HFFc6 (cell line): ENCODE results near the gene SERPINH1. TPM values are rescaled to one million over a fixed set of nuclear protein-coding genes. Genes with fewer than 3 reads are reported as not detected.
A peak's percentile ranks its signal among the peaks of the same experiment; 100 is the strongest.
"Not testable (repeated sequence)": the region's sequence is repeated elsewhere in the genome, so short reads cannot be mapped to it uniquely, and the experiment has no call there.

Experiments
- DNase-seq: peaks from one replicate; pipeline ENCODE4 v3.0.0-alpha.2; 2018
- H3K27ac Mint-ChIP-seq: 2 replicates; pipeline ENCODE4 v1.8.0; 2020; ENCODE audit warnings: mild to moderate bottlenecking, mixed read lengths
- H3K27me3 Mint-ChIP-seq: 2 replicates; pipeline ENCODE4 v1.8.0; 2021; ENCODE audit warnings: mild to moderate bottlenecking, moderate library complexity, mixed read lengths; ENCODE audit not compliant: insufficient read depth
- H3K36me3 Mint-ChIP-seq: 2 replicates; pipeline ENCODE4 v1.8.0; 2021; ENCODE audit warnings: low read depth, mixed read lengths
- H3K4me1 Mint-ChIP-seq: 2 replicates; pipeline ENCODE4 v1.8.0; 2020; ENCODE audit warnings: low read depth, mixed read lengths
- H3K4me3 Mint-ChIP-seq: 2 replicates; pipeline ENCODE4 v1.8.0; 2020; ENCODE audit warnings: mild to moderate bottlenecking, moderate library complexity, mixed read lengths
- H3K9me3 Mint-ChIP-seq: 2 replicates; pipeline ENCODE4 v1.8.0; 2020; ENCODE audit warnings: mild to moderate bottlenecking, mixed read lengths
- total RNA-seq, 6 experiments: library from RNA; stranded (reverse); fragmentation: NEBNext Ultra II Directional; extraction: Animal tissue kit (Norgen Biotek cat#: 25700); gene quantifications; 2 replicates in 1 of 6; 3 replicates in 5 of 6; pipeline ENCODE4 v1.2.3, GENCODE V29; 2021
- TF ChIP-seq, protein P1 (sequence below): fragments of 200-600 bp; sonication (generic); IDR thresholded peaks from 2 replicates; pipeline ENCODE4 v1.5.0; 2021; ENCODE audit warnings: antibody characterized with exemption, mild to moderate bottlenecking

The SERPINH1 gene
- total RNA-seq, 6 experiments from 2014 or later = 527 to 680 (median 557) TPM

DNA sequence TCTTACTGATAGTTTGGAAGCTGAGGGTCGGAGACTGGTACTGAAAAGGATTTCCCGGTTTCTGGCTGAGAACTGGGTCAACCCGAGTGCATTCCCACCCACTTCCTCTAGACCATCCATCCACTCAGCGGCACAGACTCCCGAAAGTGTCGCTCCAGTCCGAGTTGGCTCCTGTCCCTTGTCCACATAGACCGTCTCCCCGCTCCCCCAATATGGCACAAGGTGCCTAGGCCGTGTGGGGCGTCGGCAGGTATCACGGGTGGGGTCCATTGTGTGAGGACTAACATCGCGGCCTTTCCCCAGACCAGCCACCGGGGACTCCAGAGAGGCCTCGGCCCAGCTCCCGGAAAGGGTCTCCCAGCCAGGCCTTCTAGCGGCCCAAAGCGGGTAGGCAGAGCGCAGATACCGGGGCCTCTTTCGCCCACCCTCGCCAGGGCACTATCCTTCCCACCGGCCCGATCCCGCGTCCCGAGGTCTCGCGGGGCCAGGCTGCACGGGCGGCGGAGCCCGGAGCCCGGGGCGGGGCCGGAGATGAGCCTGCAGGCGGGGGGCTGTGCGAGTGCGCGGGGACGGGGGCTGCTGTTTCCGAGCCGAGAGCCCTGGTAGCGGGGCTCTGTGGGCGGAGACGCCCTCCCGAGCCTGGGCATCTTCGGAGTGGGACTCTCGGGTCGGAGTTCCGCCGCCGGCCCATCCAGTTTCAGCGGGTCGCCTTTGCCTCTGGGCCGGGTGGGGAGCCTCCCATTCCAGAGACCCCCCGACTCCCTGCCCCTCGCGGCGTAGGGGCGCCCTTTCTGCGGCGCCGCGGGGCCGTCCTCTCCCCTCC, 21.1 kb downstream of the SERPINH1 start:
- H3K4me3 Mint-ChIP-seq = peak overlapping the region; percentile 91
- peaks cover 32% of the 10 kb centered on the region for H3K4me1 Mint-ChIP-seq
- no peaks in the 10 kb centered on the region for H3K9me3 Mint-ChIP-seq
- TF ChIP-seq, protein P1, sequence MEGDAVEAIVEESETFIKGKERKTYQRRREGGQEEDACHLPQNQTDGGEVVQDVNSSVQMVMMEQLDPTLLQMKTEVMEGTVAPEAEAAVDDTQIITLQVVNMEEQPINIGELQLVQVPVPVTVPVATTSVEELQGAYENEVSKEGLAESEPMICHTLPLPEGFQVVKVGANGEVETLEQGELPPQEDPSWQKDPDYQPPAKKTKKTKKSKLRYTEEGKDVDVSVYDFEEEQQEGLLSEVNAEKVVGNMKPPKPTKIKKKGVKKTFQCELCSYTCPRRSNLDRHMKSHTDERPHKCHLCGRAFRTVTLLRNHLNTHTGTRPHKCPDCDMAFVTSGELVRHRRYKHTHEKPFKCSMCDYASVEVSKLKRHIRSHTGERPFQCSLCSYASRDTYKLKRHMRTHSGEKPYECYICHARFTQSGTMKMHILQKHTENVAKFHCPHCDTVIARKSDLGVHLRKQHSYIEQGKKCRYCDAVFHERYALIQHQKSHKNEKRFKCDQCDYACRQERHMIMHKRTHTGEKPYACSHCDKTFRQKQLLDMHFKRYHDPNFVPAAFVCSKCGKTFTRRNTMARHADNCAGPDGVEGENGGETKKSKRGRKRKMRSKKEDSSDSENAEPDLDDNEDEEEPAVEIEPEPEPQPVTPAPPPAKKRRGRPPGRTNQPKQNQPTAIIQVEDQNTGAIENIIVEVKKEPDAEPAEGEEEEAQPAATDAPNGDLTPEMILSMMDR = peak; percentile 42
- H3K27ac Mint-ChIP-seq = peak overlapping the region; percentile 93
- DNase-seq = peak; percentile 51
- H3K27me3 Mint-ChIP-seq = peaks cover 12% of the 10 kb centered on the region
- H3K36me3 Mint-ChIP-seq = no peaks in the 10 kb centered on the region

- Mint-ChIP-seq H3K4me3 (peak overlapping the region; percentile 85), H3K4me1 (peaks cover 23% of the 10 kb centered on the region)
- no peak for DNase-seq
Measured at GRCh38 chr11:75583718-75584658, 21.9 kb downstream of the SERPINH1 start.

DNA sequence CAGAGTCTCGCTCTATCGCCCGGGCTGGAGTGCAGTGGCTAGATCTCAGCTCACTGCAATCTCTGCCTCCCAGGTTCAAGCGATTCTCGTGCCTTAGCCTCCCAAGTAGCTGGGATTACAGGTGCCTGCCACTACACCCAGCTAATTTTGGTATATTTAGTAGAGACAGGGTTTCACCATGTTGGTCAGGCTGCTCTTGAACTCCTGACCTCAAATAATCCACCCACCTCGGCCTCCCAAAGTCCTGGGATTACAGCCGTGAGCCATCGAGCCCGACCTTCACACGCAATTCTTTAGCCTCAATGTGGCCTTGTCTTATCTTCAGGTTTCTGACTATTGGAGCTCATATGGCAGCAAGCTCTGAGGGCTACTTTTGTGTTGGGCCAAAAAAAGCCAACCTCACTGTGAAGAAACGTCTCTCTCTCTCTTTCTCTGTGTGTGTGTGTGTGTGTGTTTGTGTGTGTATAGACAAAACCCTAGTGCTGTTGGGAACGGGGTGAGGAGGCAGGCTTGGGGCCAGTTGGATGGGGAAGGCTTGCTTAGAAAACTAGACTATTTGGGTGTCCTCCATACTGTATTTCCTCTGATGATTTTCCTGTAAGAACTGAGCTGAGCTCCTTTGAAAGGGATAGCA, 22.7 kb downstream of the SERPINH1 start:
- Mint-ChIP-seq H3K4me3 (peak overlapping the region; percentile 85; the same call in 1 of the 2 replicates), H3K27ac (peak overlapping the region; percentile 77; the same call in 1 of the 2 replicates), H3K4me1 (peaks cover 21% of the 10 kb centered on the region)

More at GRCh38 chr11:75583718-75584658, 21.9 kb downstream of the SERPINH1 start:
- no peaks in the 10 kb centered on the region for H3K9me3 Mint-ChIP-seq
- H3K27ac Mint-ChIP-seq = peak overlapping the region; percentile 77
- H3K27me3 Mint-ChIP-seq = peaks cover 14% of the 10 kb centered on the region
- TF ChIP-seq, protein P1 = no peak
- H3K36me3 Mint-ChIP-seq = no peaks in the 10 kb centered on the region

DNA sequence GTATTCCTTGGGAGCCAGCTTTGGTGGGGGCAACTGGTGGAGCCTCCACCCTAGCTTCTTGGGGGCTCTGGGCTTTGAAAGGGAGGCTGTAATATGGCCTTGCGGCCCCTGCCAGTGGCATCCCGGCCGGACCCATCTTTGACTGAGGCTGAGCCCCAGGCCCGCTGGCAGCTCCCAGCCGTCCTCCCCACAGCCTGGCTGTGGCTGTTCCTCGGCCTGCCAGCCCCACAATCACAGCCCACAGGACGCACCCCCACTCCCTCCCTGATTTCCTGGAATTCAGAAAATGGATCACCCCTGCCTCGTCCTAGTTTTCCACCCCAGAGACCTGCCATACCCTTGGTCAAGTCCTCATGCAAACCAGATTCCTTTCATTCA, 23.2 kb downstream of the SERPINH1 start:
- peaks cover 21% of the 10 kb centered on the region for H3K4me1 Mint-ChIP-seq
- H3K27ac Mint-ChIP-seq = no peak overlapping the region
- H3K36me3 Mint-ChIP-seq = no peaks in the 10 kb centered on the region
- DNase-seq = no peak
- no peaks in the 10 kb centered on the region for H3K9me3 Mint-ChIP-seq
- peaks cover 14% of the 10 kb centered on the region for H3K27me3 Mint-ChIP-seq
- TF ChIP-seq, protein P1 = no peak
- H3K4me3 Mint-ChIP-seq = no peak overlapping the region; the same call in 1 of the 2 replicates

More for the DNA sequence above, 22.7 kb downstream of the SERPINH1 start:
- peaks cover 14% of the 10 kb centered on the region for H3K27me3 Mint-ChIP-seq
- DNase-seq, H3K9me3 Mint-ChIP-seq, H3K36me3 Mint-ChIP-seq: not testable (repeated sequence)

- Mint-ChIP-seq H3K4me3 (no peak overlapping the region), H3K4me1 (peaks cover 21% of the 10 kb centered on the region), H3K36me3 (no peaks in the 10 kb centered on the region), H3K27ac (no peak overlapping the region), H3K27me3 (peaks cover 14% of the 10 kb centered on the region), H3K9me3 (no peaks in the 10 kb centered on the region)
- DNase-seq = no peak
- TF ChIP-seq, protein P1 = no peak
Measured at GRCh38 chr11:75586395-75586794, 24.3 kb downstream of the SERPINH1 start.
